GM21515 (cell line): Measurements from ENCODE around the gene NFS1.
"Not testable (repeated sequence)": the region's sequence is repeated elsewhere in the genome, so short reads cannot be mapped to it uniquely, and the experiment has no call there.

Experiments used
- ATAC-seq: cut with Tn5 transposase; IDR thresholded peaks from one replicate; pipeline ENCODE4 v1.9.1; 2021; ENCODE audit not compliant: unreplicated experiment

The NFS1 gene

GRCh38 chr20:35729836-35730582 lies 30.9 kb upstream of the NFS1 start:
- no peak for ATAC-seq

GRCh38 chr20:35729283-35729807 lies 30.2 kb upstream of the NFS1 start:
- ATAC-seq, result no peak

GRCh38 chr20:35726842-35727711 lies 27.9 kb upstream of the NFS1 start:
- no peak for ATAC-seq

GRCh38 chr20:35724321-35725230 lies 25.4 kb upstream of the NFS1 start:
- ATAC-seq, result no peak

GRCh38 chr20:35723652-35724320 lies 24.6 kb upstream of the NFS1 start:
- ATAC-seq, result not testable (repeated sequence)

GRCh38 chr20:35723275-35723639 lies 24.1 kb upstream of the NFS1 start:
- not testable (repeated sequence) for ATAC-seq

- no peak for ATAC-seq
Observed at GRCh38 chr20:35721621-35722020, 22.5 kb upstream of the NFS1 start.

GRCh38 chr20:35721219-35721618 lies 22.1 kb upstream of the NFS1 start:
- ATAC-seq, result no peak

- no peak for ATAC-seq
Observed at GRCh38 chr20:35720165-35721123, 21.3 kb upstream of the NFS1 start.

- ATAC-seq, result no peak
Observed at GRCh38 chr20:35719717-35720116, 20.6 kb upstream of the NFS1 start.

GRCh38 chr20:35718972-35719635 lies 20.0 kb upstream of the NFS1 start:
- no peak for ATAC-seq

- ATAC-seq, result not testable (repeated sequence)
Observed at GRCh38 chr20:35718321-35718720, 19.2 kb upstream of the NFS1 start.

GRCh38 chr20:35716330-35716729 lies 17.2 kb upstream of the NFS1 start:
- no peak for ATAC-seq

- ATAC-seq, result no peak
Observed at GRCh38 chr20:35715652-35716051, 16.5 kb upstream of the NFS1 start.

GRCh38 chr20:35714127-35714526 lies 15.0 kb upstream of the NFS1 start:
- no peak for ATAC-seq

GRCh38 chr20:35713120-35713519 lies 14.0 kb upstream of the NFS1 start:
- ATAC-seq, result not testable (repeated sequence)

GRCh38 chr20:35711588-35712209 lies 12.5 kb upstream of the NFS1 start:
- ATAC-seq, result no peak

GRCh38 chr20:35710884-35711587 lies 11.9 kb upstream of the NFS1 start:
- no peak for ATAC-seq
